Sciatic nerve (tissue), 2 donors: ENCODE data around the gene BCL2L1. TPM values are rescaled to one million over a fixed set of nuclear protein-coding genes. Genes with fewer than 3 reads are reported as not detected.

Experiments used
- ATAC-seq: fragments of 200-7000 bp; cut with Tn5 transposase; one replicate; pipeline ENCODE4 v1.9.1; 2020; ENCODE audit warnings: mild to moderate bottlenecking, moderate library complexity
- DNase-seq: peaks from one replicate; pipeline ENCODE4 v3.0.0-alpha.2; 2020; ENCODE audit warnings: low spot score
- intact Hi-C: fragments of 100-400 bp; cut with DNase I; formaldehyde crosslinking; loops from one replicate; pipeline ENCODE4 v1.14.2; 2022
- total RNA-seq: library from RNA; stranded (reverse); fragmentation: NEBNext Ultra II Directional; extraction: Animal tissue kit (Norgen Biotek cat#: 25700); gene quantifications from one replicate; pipeline ENCODE4 v1.2.1, GENCODE V29; 2021
- donor health status: DM: no; HTN: no; CAD: no.
- donor health status: DM: no; HTN: no; CAD: no.

Gene BCL2L1
- total RNA-seq, 1 donor from 2014 or later, result 112 TPM

GRCh38 chr20:31712112-31712553 is 10.5 kb downstream of the BCL2L1 start:
- intact Hi-C loops, result no loop called here
- DNase-seq (peak; percentile 47), ATAC-seq (peak; percentile 47)

- ATAC-seq (no peak), DNase-seq (no peak)
- intact Hi-C loops, result no loop called here
Measured at GRCh38 chr20:31711179-31712111, 11.2 kb downstream of the BCL2L1 start.

- DNase-seq (no peak), ATAC-seq (no peak)
- intact Hi-C loops, result no loop called here
Measured at GRCh38 chr20:31710423-31711108, 12.1 kb downstream of the BCL2L1 start.

GRCh38 chr20:31709939-31710338 is 12.7 kb downstream of the BCL2L1 start:
- intact Hi-C loops, result no loop called here
- no peak for DNase-seq
- ATAC-seq, result no peak

GRCh38 chr20:31708736-31709534 is 13.7 kb downstream of the BCL2L1 start:
- ATAC-seq (no peak), DNase-seq (peak; percentile 45)
- intact Hi-C loops, result no loop called here

- DNase-seq (peak; percentile 68), ATAC-seq (no peak)
- intact Hi-C loops, result no loop called here
Measured at GRCh38 chr20:31707994-31708735, 14.5 kb downstream of the BCL2L1 start.

GRCh38 chr20:31707258-31707615 is 15.4 kb downstream of the BCL2L1 start:
- DNase-seq (no peak), ATAC-seq (no peak)
- intact Hi-C loops, result no loop called here

GRCh38 chr20:31706607-31707257 is 15.9 kb downstream of the BCL2L1 start:
- intact Hi-C loops, result no loop called here
- DNase-seq (no peak), ATAC-seq (no peak)

- intact Hi-C loops, result no loop called here
- ATAC-seq, result no peak
- DNase-seq, result no peak
Measured at GRCh38 chr20:31705598-31706597, 16.8 kb downstream of the BCL2L1 start.

GRCh38 chr20:31705191-31705590 is 17.5 kb downstream of the BCL2L1 start:
- no peak for ATAC-seq
- intact Hi-C loops, result no loop called here
- no peak for DNase-seq

GRCh38 chr20:31704225-31705119 is 18.2 kb downstream of the BCL2L1 start:
- ATAC-seq (peak; percentile 56), DNase-seq (no peak)
- intact Hi-C loops, result no loop called here

GRCh38 chr20:31701591-31701990 is 21.1 kb downstream of the BCL2L1 start:
- DNase-seq (no peak), ATAC-seq (no peak)
- intact Hi-C loops, result no loop called here

- no peak for ATAC-seq
- no peak for DNase-seq
- intact Hi-C loops, result no loop called here
Measured at GRCh38 chr20:31700747-31701146, 21.9 kb downstream of the BCL2L1 start.

GRCh38 chr20:31699801-31700728 is 22.6 kb downstream of the BCL2L1 start:
- intact Hi-C loops, result no loop called here
- ATAC-seq (no peak), DNase-seq (no peak)
